Ishikawa (cell line): Measurements from ENCODE around the gene GREB1L.

Experiments used
- EGR1 ChIP-seq: IDR thresholded peaks from 2 replicates; pipeline ENCODE4 v1.6.1; 2012
- EP300 ChIP-seq: IDR thresholded peaks from 2 replicates; pipeline ENCODE4 v1.6.1; 2012; ENCODE audit warnings: borderline replicate concordance
- FOXM1 ChIP-seq: IDR thresholded peaks from 2 replicates; pipeline ENCODE4 v1.6.1; 2012; ENCODE audit warnings: low read depth, borderline replicate concordance
- RAD21 ChIP-seq: IDR thresholded peaks from 2 replicates; pipeline ENCODE4 v1.6.1; 2012; ENCODE audit warnings: low read depth
- YY1 ChIP-seq: IDR thresholded peaks from 2 replicates; pipeline ENCODE4 v1.6.1; 2012; ENCODE audit warnings: low read depth
- TF ChIP-seq, protein P1 (sequence below): IDR thresholded peaks from 2 replicates; pipeline ENCODE4 v1.6.1; 2012; ENCODE audit warnings: low read depth, mild to moderate bottlenecking
- TF ChIP-seq, protein P2 (sequence below): IDR thresholded peaks from 2 replicates; pipeline ENCODE4 v1.6.1; 2012

DNA sequence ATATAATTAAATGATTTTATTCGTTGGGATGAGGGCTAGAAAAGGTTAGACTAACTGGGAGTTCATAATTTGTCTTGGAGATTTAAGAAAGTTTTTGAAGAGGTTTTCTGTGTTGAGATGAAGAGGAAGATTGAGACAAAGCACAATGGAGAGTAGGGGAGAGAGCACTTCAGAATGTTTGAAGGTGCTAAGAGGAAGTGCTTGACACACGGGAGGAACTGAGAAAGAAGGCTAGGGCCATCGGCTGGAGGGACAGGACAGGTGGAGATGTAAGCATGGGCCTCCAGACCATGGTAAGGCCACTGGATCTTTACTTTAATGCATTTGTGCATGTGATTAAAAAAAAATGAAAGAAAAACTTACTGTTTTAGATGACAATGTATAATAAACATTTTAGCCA is 31.5 kb downstream of the GREB1L start:
- TF ChIP-seq RAD21 (no peak), FOXM1 (no peak), EP300 (no peak), YY1 (no peak), EGR1 (no peak)
- TF ChIP-seq, protein P1, sequence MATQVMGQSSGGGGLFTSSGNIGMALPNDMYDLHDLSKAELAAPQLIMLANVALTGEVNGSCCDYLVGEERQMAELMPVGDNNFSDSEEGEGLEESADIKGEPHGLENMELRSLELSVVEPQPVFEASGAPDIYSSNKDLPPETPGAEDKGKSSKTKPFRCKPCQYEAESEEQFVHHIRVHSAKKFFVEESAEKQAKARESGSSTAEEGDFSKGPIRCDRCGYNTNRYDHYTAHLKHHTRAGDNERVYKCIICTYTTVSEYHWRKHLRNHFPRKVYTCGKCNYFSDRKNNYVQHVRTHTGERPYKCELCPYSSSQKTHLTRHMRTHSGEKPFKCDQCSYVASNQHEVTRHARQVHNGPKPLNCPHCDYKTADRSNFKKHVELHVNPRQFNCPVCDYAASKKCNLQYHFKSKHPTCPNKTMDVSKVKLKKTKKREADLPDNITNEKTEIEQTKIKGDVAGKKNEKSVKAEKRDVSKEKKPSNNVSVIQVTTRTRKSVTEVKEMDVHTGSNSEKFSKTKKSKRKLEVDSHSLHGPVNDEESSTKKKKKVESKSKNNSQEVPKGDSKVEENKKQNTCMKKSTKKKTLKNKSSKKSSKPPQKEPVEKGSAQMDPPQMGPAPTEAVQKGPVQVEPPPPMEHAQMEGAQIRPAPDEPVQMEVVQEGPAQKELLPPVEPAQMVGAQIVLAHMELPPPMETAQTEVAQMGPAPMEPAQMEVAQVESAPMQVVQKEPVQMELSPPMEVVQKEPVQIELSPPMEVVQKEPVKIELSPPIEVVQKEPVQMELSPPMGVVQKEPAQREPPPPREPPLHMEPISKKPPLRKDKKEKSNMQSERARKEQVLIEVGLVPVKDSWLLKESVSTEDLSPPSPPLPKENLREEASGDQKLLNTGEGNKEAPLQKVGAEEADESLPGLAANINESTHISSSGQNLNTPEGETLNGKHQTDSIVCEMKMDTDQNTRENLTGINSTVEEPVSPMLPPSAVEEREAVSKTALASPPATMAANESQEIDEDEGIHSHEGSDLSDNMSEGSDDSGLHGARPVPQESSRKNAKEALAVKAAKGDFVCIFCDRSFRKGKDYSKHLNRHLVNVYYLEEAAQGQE = no peak
- TF ChIP-seq, protein P2, sequence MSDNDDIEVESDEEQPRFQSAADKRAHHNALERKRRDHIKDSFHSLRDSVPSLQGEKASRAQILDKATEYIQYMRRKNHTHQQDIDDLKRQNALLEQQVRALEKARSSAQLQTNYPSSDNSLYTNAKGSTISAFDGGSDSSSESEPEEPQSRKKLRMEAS = no peak
